Neural crest cell (in vitro differentiated cells): ENCODE results near the gene ATOSA. TPM values are rescaled to one million over a fixed set of nuclear protein-coding genes. Genes with fewer than 3 reads are reported as not detected.
A peak's percentile ranks its signal among the peaks of the same experiment; 100 is the strongest.

Source experiments
- DNase-seq: peaks from one replicate; pipeline ENCODE4 v3.0.0; 2021; ENCODE audit warnings: low read depth, mixed read lengths, low spot score
- H3K27ac Mint-ChIP-seq: one replicate; pipeline ENCODE4 v1.8.0; 2021; ENCODE audit warnings: mild to moderate bottlenecking, mixed read lengths; ENCODE audit not compliant: unreplicated experiment
- H3K27me3 Mint-ChIP-seq: 2 replicates; pipeline ENCODE4 v1.8.0; 2021; ENCODE audit warnings: low read depth, mild to moderate bottlenecking, mixed read lengths
- H3K36me3 Mint-ChIP-seq: 2 replicates; pipeline ENCODE4 v1.8.0; 2021; ENCODE audit warnings: low read depth, mild to moderate bottlenecking, mixed read lengths
- H3K4me1 Mint-ChIP-seq: 2 replicates; pipeline ENCODE4 v1.8.0; 2021; ENCODE audit warnings: mixed read lengths
- H3K4me3 Mint-ChIP-seq: one replicate; pipeline ENCODE4 v1.8.0; 2021; ENCODE audit warnings: mild to moderate bottlenecking, mixed read lengths
- H3K9me3 Mint-ChIP-seq: 2 replicates; pipeline ENCODE4 v1.8.0; 2021; ENCODE audit warnings: mixed read lengths
- CTCF ChIP-seq: fragments of 200-600 bp; sonication (generic); conservative IDR thresholded peaks from 2 replicates; pipeline ENCODE4 v1.5.0; 2021; ENCODE audit warnings: antibody characterized with exemption, mild to moderate bottlenecking
- long read RNA-seq: library from polyadenylated mRNA; unstranded; transcript quantifications from one replicate; pipeline ENCODE4 v2.0.0, GENCODE V29; 2020
- total RNA-seq: library from RNA; stranded (reverse); gene quantifications from 2 replicates; pipeline ENCODE4 v1.2.1, GENCODE V29; 2021

ATOSA gene
- 14.9 and 15.8 TPM in 2 replicates for total RNA-seq
- long read RNA-seq, full-length matches to known transcripts: 7 of 53 reads
- long read RNA-seq, partial matches to known transcripts: 39 of 53 reads
- long read RNA-seq, other reads (novel, unspliced or antisense): 7 of 53 reads

- H3K27me3 Mint-ChIP-seq: peaks cover 32% of the 10 kb centered on the region
- H3K4me3 Mint-ChIP-seq: peak within 1 kb of the TSS; percentile 99
- peak; percentile 19 for TF ChIP-seq CTCF
Measured at GRCh38 chr15:52679232-52680040, at the start of gene ATOSA. TSS of gene ATOSA (minus strand) at chr15:52679388. CDS start at chr15:52678021, 1,367 bp downstream.

GRCh38 chr15:52728899-52729298 lies 49.7 kb upstream of the ATOSA start:
- Mint-ChIP-seq H3K4me1 (no peaks in the 10 kb centered on the region), H3K36me3 (no peaks in the 10 kb centered on the region), H3K4me3 (no peak overlapping the region), H3K27me3 (no peaks in the 10 kb centered on the region), H3K27ac (no peak overlapping the region), H3K9me3 (no peaks in the 10 kb centered on the region)
- no peak for TF ChIP-seq CTCF
- no peak for DNase-seq

More at GRCh38 chr15:52679232-52680040, at the start of gene ATOSA:
- Mint-ChIP-seq H3K36me3 (no peaks in the 10 kb centered on the region), H3K27ac (peak within 1 kb of the TSS; percentile 95), H3K4me1 (peaks cover 20% of the 10 kb centered on the region), H3K9me3 (no peaks in the 10 kb centered on the region)
- DNase-seq: peak; percentile 83

GRCh38 chr15:52727815-52728214 lies 48.6 kb upstream of the ATOSA start:
- Mint-ChIP-seq H3K27ac (no peak overlapping the region), H3K4me1 (no peaks in the 10 kb centered on the region), H3K9me3 (no peaks in the 10 kb centered on the region), H3K4me3 (no peak overlapping the region), H3K27me3 (no peaks in the 10 kb centered on the region), H3K36me3 (no peaks in the 10 kb centered on the region)
- no peak for TF ChIP-seq CTCF
- no peak for DNase-seq

GRCh38 chr15:52726195-52726594 lies 47.0 kb upstream of the ATOSA start:
- no peak for TF ChIP-seq CTCF
- no peaks in the 10 kb centered on the region for H3K36me3 Mint-ChIP-seq
- DNase-seq: no peak
- H3K27me3 Mint-ChIP-seq: no peaks in the 10 kb centered on the region
- no peaks in the 10 kb centered on the region for H3K9me3 Mint-ChIP-seq
- H3K4me3 Mint-ChIP-seq: no peak overlapping the region
- no peak overlapping the region for H3K27ac Mint-ChIP-seq
- H3K4me1 Mint-ChIP-seq: no peaks in the 10 kb centered on the region

GRCh38 chr15:52718551-52718950 lies 39.4 kb upstream of the ATOSA start:
- H3K27me3 Mint-ChIP-seq: no peaks in the 10 kb centered on the region
- no peak for DNase-seq
- peaks cover 9% of the 10 kb centered on the region for H3K4me1 Mint-ChIP-seq
- TF ChIP-seq CTCF: no peak
- H3K27ac Mint-ChIP-seq: no peak overlapping the region
- H3K36me3 Mint-ChIP-seq: no peaks in the 10 kb centered on the region
- no peak overlapping the region for H3K4me3 Mint-ChIP-seq
- peaks cover 3% of the 10 kb centered on the region for H3K9me3 Mint-ChIP-seq
